ENCODE data around the gene NDUFAF4. TPM values are rescaled to one million over a fixed set of nuclear protein-coding genes. Genes with fewer than 3 reads are reported as not detected.

The NDUFAF4 gene
- total RNA-seq, 4 donors from 2014 or later = 14.5 to 39.4 (median 27.4) TPM

DNA sequence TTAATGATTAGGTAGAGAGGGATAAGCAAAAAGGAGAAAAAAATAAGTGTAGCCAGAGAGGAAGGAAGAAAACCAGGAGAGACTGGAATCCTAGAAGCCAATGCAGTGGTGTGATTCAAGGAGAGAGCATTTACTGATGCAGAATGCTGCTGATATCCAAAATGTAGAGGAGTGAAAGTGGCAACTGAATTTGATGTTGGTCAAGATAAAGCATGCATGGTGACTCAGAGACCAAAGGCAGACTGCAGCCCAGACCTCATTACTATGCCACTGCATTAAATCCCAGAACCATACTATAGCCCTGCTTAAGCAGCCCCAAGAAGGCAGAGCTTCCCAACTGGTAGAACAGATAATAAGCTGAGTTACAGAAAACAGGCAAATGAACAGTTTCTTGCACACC is 42.6 kb upstream of the NDUFAF4 start:
- no peaks in the 10 kb centered on the region for H3K9me3 ChIP-seq
- no peak overlapping the region for H3K27ac ChIP-seq
- H3K36me3 ChIP-seq = no peaks in the 10 kb centered on the region
- TF ChIP-seq, protein P1, sequence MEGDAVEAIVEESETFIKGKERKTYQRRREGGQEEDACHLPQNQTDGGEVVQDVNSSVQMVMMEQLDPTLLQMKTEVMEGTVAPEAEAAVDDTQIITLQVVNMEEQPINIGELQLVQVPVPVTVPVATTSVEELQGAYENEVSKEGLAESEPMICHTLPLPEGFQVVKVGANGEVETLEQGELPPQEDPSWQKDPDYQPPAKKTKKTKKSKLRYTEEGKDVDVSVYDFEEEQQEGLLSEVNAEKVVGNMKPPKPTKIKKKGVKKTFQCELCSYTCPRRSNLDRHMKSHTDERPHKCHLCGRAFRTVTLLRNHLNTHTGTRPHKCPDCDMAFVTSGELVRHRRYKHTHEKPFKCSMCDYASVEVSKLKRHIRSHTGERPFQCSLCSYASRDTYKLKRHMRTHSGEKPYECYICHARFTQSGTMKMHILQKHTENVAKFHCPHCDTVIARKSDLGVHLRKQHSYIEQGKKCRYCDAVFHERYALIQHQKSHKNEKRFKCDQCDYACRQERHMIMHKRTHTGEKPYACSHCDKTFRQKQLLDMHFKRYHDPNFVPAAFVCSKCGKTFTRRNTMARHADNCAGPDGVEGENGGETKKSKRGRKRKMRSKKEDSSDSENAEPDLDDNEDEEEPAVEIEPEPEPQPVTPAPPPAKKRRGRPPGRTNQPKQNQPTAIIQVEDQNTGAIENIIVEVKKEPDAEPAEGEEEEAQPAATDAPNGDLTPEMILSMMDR (IDR thresholded peaks at IDR 0.05) = no peak
- TF ChIP-seq EP300 (IDR thresholded peaks at IDR 0.05) (no peak), POLR2AphosphoS5 (IDR thresholded peaks at IDR 0.05) (no peak), POLR2A (IDR thresholded peaks at IDR 0.05) (no peak)
- peaks cover 11% of the 10 kb centered on the region for H3K27me3 ChIP-seq
- ATAC-seq = no peak
- no peak overlapping the region for H3K4me3 ChIP-seq
- H3K4me1 ChIP-seq = no peaks in the 10 kb centered on the region

DNA sequence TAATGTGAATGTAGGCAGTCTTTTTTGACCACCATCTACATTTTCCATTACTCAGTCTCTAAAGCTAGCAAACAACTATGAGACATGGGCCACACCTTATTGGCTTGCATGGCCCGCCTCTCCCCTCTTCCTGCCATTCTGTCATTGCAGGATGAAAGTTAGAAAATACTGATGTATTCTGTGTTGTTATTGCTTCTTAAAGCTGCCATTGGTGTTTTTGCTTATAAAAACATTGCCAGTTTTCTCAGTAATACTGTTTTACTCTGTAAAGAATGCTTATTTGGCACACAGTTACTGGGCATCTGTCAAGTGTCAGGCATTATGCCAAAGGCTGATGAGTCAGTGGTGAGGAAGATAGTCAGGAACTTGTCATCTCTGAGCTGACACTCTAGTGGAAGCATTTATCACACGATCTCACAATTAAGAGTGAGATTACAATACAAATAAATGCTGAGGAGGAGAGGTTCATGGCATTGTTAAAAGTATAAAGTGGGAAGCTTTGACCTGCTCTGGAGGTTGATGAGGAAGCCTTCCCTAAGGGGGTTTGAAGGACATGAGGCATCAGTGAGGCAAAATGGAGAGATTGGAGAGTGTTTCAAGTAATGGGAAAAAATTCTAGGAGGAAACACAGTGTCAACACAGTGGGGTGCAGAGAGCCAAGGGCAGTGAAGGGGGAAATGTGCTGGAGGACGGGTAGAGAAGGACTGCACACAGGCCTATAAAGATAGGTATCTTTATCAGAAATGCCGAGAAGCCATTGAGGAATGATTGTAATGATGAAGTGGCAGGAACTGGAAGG is 41.5 kb upstream of the NDUFAF4 start:
- peaks cover 8% of the 10 kb centered on the region for H3K27me3 ChIP-seq
- TF ChIP-seq POLR2A (IDR thresholded peaks at IDR 0.05) (no peak), EP300 (IDR thresholded peaks at IDR 0.05) (no peak), POLR2AphosphoS5 (IDR thresholded peaks at IDR 0.05) (no peak)
- TF ChIP-seq, protein P1 (IDR thresholded peaks at IDR 0.05) = no peak
- H3K9me3 ChIP-seq = no peaks in the 10 kb centered on the region
- no peak for ATAC-seq
- no peak overlapping the region for H3K27ac ChIP-seq
- H3K4me3 ChIP-seq = no peak overlapping the region
- 59 to 89% methylated on average over 4 of the region's 4 CpGs for WGBS, 2 donors (ENCODE audit: low coverage in 1 of 2)
- H3K4me1 ChIP-seq = no peaks in the 10 kb centered on the region
- no peaks in the 10 kb centered on the region for H3K36me3 ChIP-seq

GRCh38 chr6:96934087-96934486 is 36.4 kb upstream of the NDUFAF4 start:
- no peak overlapping the region for H3K4me3 ChIP-seq
- H3K9me3 ChIP-seq = no peaks in the 10 kb centered on the region
- ATAC-seq = no peak
- TF ChIP-seq POLR2AphosphoS5 (IDR thresholded peaks at IDR 0.05) (no peak), POLR2A (IDR thresholded peaks at IDR 0.05) (no peak)
- TF ChIP-seq, protein P1 (IDR thresholded peaks at IDR 0.05) = no peak
- H3K27me3 ChIP-seq = peaks cover 4% of the 10 kb centered on the region
- H3K4me1 ChIP-seq = no peaks in the 10 kb centered on the region
- WGBS, 2 donors (ENCODE audit: low coverage in 1 of 2) = 79% methylated on average over 3 to 4 of the region's 4 CpGs
- H3K36me3 ChIP-seq = no peaks in the 10 kb centered on the region
- no peak overlapping the region for H3K27ac ChIP-seq

DNA sequence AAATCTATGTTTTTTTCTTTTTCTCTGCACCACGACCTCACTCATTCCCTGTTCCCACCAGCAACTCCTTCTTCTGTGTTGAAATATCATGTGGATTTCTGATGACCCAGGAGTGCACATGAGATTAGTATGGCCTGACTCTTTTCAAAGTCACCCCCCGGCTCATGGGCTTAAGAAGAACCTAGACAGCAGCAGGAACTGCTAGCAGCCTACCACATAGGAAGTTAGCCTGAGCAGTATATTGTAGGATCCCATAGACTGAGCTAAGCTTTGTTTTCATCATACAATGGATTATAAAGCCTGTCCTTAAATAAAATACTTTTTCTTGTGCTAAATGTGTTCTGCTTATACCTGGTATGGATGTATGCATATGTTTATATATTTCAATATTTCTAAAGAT is 33.5 kb upstream of the NDUFAF4 start:
- peaks cover 4% of the 10 kb centered on the region for H3K27me3 ChIP-seq
- no peak for TF ChIP-seq POLR2AphosphoS5 (IDR thresholded peaks at IDR 0.05)
- no peak for TF ChIP-seq POLR2A (IDR thresholded peaks at IDR 0.05)
- no peak for TF ChIP-seq EP300 (IDR thresholded peaks at IDR 0.05)
- TF ChIP-seq, protein P1 (IDR thresholded peaks at IDR 0.05) = no peak
- H3K27ac ChIP-seq = no peak overlapping the region
- no peaks in the 10 kb centered on the region for H3K9me3 ChIP-seq
- WGBS, 2 donors (ENCODE audit: low coverage in 1 of 2) = 41 to 69% methylated on average over 2 of the region's 2 CpGs
- no peaks in the 10 kb centered on the region for H3K4me1 ChIP-seq
- H3K36me3 ChIP-seq = no peaks in the 10 kb centered on the region
- H3K4me3 ChIP-seq = no peak overlapping the region
- no peak for ATAC-seq

GRCh38 chr6:96929741-96930140 is 32.0 kb upstream of the NDUFAF4 start:
- TF ChIP-seq POLR2AphosphoS5 (IDR thresholded peaks at IDR 0.05) = no peak
- TF ChIP-seq, protein P1 (IDR thresholded peaks at IDR 0.05) = no peak
- TF ChIP-seq EP300 (IDR thresholded peaks at IDR 0.05) = no peak
- TF ChIP-seq POLR2A (IDR thresholded peaks at IDR 0.05) = no peak
- 18 to 68% methylated on average over 2 of the region's 2 CpGs for whole genome bisulfite sequencing, 2 donors (ENCODE audit: low coverage in 1 of 2)

More at GRCh38 chr6:96929741-96930140, 32.0 kb upstream of the NDUFAF4 start:
- Histone ChIP-seq H3K27me3 (peaks cover 4% of the 10 kb centered on the region), H3K36me3 (no peaks in the 10 kb centered on the region), H3K4me1 (peaks cover 0 to 8% (median 4%) of the 10 kb centered on the region in 3 donors), H3K9me3 (no peaks in the 10 kb centered on the region), H3K27ac (no peak overlapping the region), H3K4me3 (no peak overlapping the region)
- no peak for ATAC-seq

Data from gastroesophageal sphincter (tissue), 4 donors.